Stimulated activated CD8-positive, alpha-beta memory T cell treated with anti-CD3 and anti-CD28 coated beads, Interleukin-2, amount 100 ng/mL, for 1 hour (primary cell): ENCODE results near the gene DPY30.
A peak's percentile ranks its signal among the peaks of the same experiment; 100 is the strongest.
"Not testable (repeated sequence)": the region's sequence is repeated elsewhere in the genome, so short reads cannot be mapped to it uniquely, and the experiment has no call there.

ENCODE experiments used
- DNase-seq, 2 donors: peaks; one replicate each; pipeline ENCODE4 v3.0.0-alpha.2; 2020; ENCODE audit warnings: low read depth in 2 of 2

Gene DPY30

GRCh38 chr2:32039447-32040219 is at the start of gene DPY30:
TSS of gene DPY30 (minus strand) at chr2:32039805. CDS start at chr2:32039456, 349 bp downstream.
- DNase-seq = peak; percentile 77 to 82

- DNase-seq = no peak
Measured at GRCh38 chr2:32074134-32074506, 34.5 kb upstream of the DPY30 start.

GRCh38 chr2:32067549-32067948 is 27.9 kb upstream of the DPY30 start:
- no peak for DNase-seq

GRCh38 chr2:32064713-32065112 is 25.1 kb upstream of the DPY30 start:
- no peak for DNase-seq

GRCh38 chr2:32064021-32064601 is 24.5 kb upstream of the DPY30 start:
- peak in 1 of 2 donors; percentile 4 for DNase-seq

- peak; percentile 91 to 93 for DNase-seq
Measured at GRCh38 chr2:32063310-32064020, 23.9 kb upstream of the DPY30 start, which contains the start of gene SPAST. TSS of gene SPAST (plus strand) at chr2:32063556. CDS start at chr2:32063832, 276 bp downstream.

- DNase-seq = no peak
Measured at GRCh38 chr2:32061973-32062861, 22.6 kb upstream of the DPY30 start.

GRCh38 chr2:32061430-32061829 is 21.8 kb upstream of the DPY30 start:
- DNase-seq = no peak

- DNase-seq = no peak
Measured at GRCh38 chr2:32060266-32060665, 20.7 kb upstream of the DPY30 start.

GRCh38 chr2:32058130-32058529 is 18.5 kb upstream of the DPY30 start:
- no peak for DNase-seq

GRCh38 chr2:32054583-32054982 is 15.0 kb upstream of the DPY30 start:
- DNase-seq = not testable (repeated sequence)

GRCh38 chr2:32051836-32052439 is 12.3 kb upstream of the DPY30 start:
- no peak for DNase-seq

- no peak for DNase-seq
Measured at GRCh38 chr2:32043561-32043960, 4.0 kb upstream of the DPY30 start.

- not testable (repeated sequence) for DNase-seq
Measured at GRCh38 chr2:32034198-32034887, 5.3 kb downstream of the DPY30 start.

- DNase-seq = not testable (repeated sequence)
Measured at GRCh38 chr2:32018789-32019482, 20.7 kb downstream of the DPY30 start.

GRCh38 chr2:32012872-32013271 is 26.7 kb downstream of the DPY30 start:
- DNase-seq = no peak

- no peak for DNase-seq
Measured at GRCh38 chr2:32011485-32011960, 28.1 kb downstream of the DPY30 start.

- peak; percentile 70 to 83 for DNase-seq
Measured at GRCh38 chr2:32010670-32011484, 28.7 kb downstream of the DPY30 start, which contains the start of gene MEMO1. TSS of gene MEMO1 (minus strand) at chr2:32011008. CDS start at chr2:32010247, 761 bp downstream.

- DNase-seq = peak; percentile 27 to 47
Measured at GRCh38 chr2:32010280-32010669, 29.3 kb downstream of the DPY30 start.
